Liver (tissue), 9 donors: ENCODE data around the gene PLCL1. TPM values are rescaled to one million over a fixed set of nuclear protein-coding genes. Genes with fewer than 3 reads are reported as not detected.

ENCODE experiments used
- DNase-seq: peaks from one replicate; pipeline ENCODE4 v3.0.0-alpha.2; 2017; ENCODE audit warnings: low spot score
- H3K27ac ChIP-seq, 2 donors: one replicate each; pipeline ENCODE4 v1.7.0; 2013; ENCODE audit warnings: inconsistent platforms in 2 of 2, low read length in 2 of 2, control low read depth in 1 of 2, low read depth in 1 of 2, mild to moderate bottlenecking in 1 of 2
- H3K27me3 ChIP-seq, 4 donors: one replicate each; pipeline versions ENCODE4 v1.6.1 to v1.7.0; 2013; ENCODE audit warnings: low read length in 3 of 4, inconsistent platforms in 1 of 4, mild to moderate bottlenecking in 1 of 4, moderate library complexity in 1 of 4; ENCODE audit not compliant: control insufficient read depth in 4 of 4, insufficient read depth in 4 of 4
- H3K36me3 ChIP-seq, 4 donors: one replicate each; pipeline versions ENCODE4 v1.6.1 to v1.7.0; 2013; ENCODE audit warnings: low read length in 3 of 4, mild to moderate bottlenecking in 3 of 4, low read depth in 1 of 4, moderate library complexity in 1 of 4; ENCODE audit not compliant: control insufficient read depth in 4 of 4, insufficient read depth in 3 of 4
- H3K4me1 ChIP-seq, 4 donors: one replicate each; pipeline versions ENCODE4 v1.6.1 to v1.7.0; 2013; ENCODE audit warnings: low read length in 3 of 4, mild to moderate bottlenecking in 3 of 4, moderate library complexity in 1 of 4; ENCODE audit not compliant: control insufficient read depth in 4 of 4, insufficient read depth in 4 of 4
- H3K4me3 ChIP-seq, 3 donors: one replicate each; pipeline versions ENCODE4 v1.6.1 to v1.7.0; 2013; ENCODE audit warnings: low read length in 3 of 3, control low read depth in 1 of 3, low read depth in 1 of 3, mild to moderate bottlenecking in 1 of 3
- H3K9ac ChIP-seq, 2 donors: one replicate each; pipeline ENCODE4 v1.7.0; 2013; ENCODE audit warnings: low read length in 2 of 2, mild to moderate bottlenecking in 2 of 2, moderate library complexity in 2 of 2, control low read depth in 1 of 2, low read depth in 1 of 2
- H3K9me3 ChIP-seq, 4 donors: one replicate each; pipeline versions ENCODE4 v1.6.1 to v1.7.0; 2013; ENCODE audit warnings: low read length in 3 of 4; ENCODE audit not compliant: control insufficient read depth in 4 of 4
- EGR1 ChIP-seq, 2 donors: IDR thresholded peaks; 2 replicates each; pipeline ENCODE4 v1.6.1; 2016 to 2018; ENCODE audit warnings: antibody characterized with exemption in 2 of 2, low read depth in 2 of 2
- GABPA ChIP-seq, 2 donors: IDR thresholded peaks in 1 of 2; conservative IDR thresholded peaks in 1 of 2; 2 replicates each; pipeline ENCODE4 v1.6.1; 2016; ENCODE audit warnings: antibody characterized with exemption in 2 of 2, mild to moderate bottlenecking in 1 of 2, moderate library complexity in 1 of 2
- HNF4A ChIP-seq, 2 donors: conservative IDR thresholded peaks; 2 replicates each; pipeline ENCODE4 v1.6.1; 2016; ENCODE audit warnings: antibody characterized with exemption in 2 of 2, mild to moderate bottlenecking in 2 of 2
- HNF4G ChIP-seq: IDR thresholded peaks from 2 replicates; pipeline ENCODE4 v1.6.1; 2016; ENCODE audit warnings: antibody characterized with exemption
- JUND ChIP-seq, 2 donors: IDR thresholded peaks; 2 replicates each; pipeline ENCODE4 v1.6.1; 2016; ENCODE audit warnings: antibody characterized with exemption in 2 of 2
- NR2F2 ChIP-seq: IDR thresholded peaks from 2 replicates; pipeline ENCODE4 v1.6.1; 2016; ENCODE audit warnings: antibody characterized with exemption
- RAD21 ChIP-seq, 2 donors: IDR thresholded peaks; 2 replicates each; pipeline ENCODE4 v1.6.1; 2016; ENCODE audit warnings: antibody characterized with exemption in 2 of 2, mild to moderate bottlenecking in 2 of 2
- RXRA ChIP-seq, 2 donors: IDR thresholded peaks; 2 replicates each; pipeline ENCODE4 v1.6.1; 2017 to 2018; ENCODE audit warnings: antibody characterized with exemption in 2 of 2, mild to moderate bottlenecking in 1 of 2
- TAF1 ChIP-seq: conservative IDR thresholded peaks from 2 replicates; pipeline ENCODE4 v1.6.1; 2016; ENCODE audit warnings: antibody characterized with exemption, mild to moderate bottlenecking
- YY1 ChIP-seq: IDR thresholded peaks from 2 replicates; pipeline ENCODE4 v1.6.1; 2016; ENCODE audit warnings: antibody characterized with exemption, mild to moderate bottlenecking
- WGBS: extraction: QIAGEN DNeasy Blood & Tissue Kit; methylation state at CpG from one replicate; pipeline ENCODE4 v1.1.7; 2013; 5-methylcytosine and 5-hydroxymethylcytosine counted together
- polyA plus RNA-seq, 2 donors: library from polyadenylated mRNA; stranded (reverse) in 1 of 2; unstranded in 1 of 2; fragments of 200-250 nt in 1 of 2; fragments of >200 nt in 1 of 2; fragmentation: Nextera tagmentation in 1 of 2; extraction: Ambion mirVana in 1 of 2; gene quantifications; one replicate each; pipeline versions ENCODE4 v1.2.1 to v1.2.3, GENCODE V29; 2013 to 2015
- total RNA-seq, 2 donors: library from RNA; depleted of rRNA; stranded (reverse); fragments of >200 nt; gene quantifications; one replicate each; pipeline ENCODE4 v1.2.3, GENCODE V29; 2014
- TF ChIP-seq, protein P1 (sequence below): fragments of 150-350 bp; IDR thresholded peaks from 2 replicates; pipeline ENCODE4 v1.5.1; 2017; ENCODE audit warnings: improper control_type of control experiment, low read depth, low read length; ENCODE audit not compliant: missing input control
- TF ChIP-seq, protein P2 (sequence below): IDR thresholded peaks from 2 replicates; pipeline ENCODE4 v1.6.1; 2016; ENCODE audit warnings: antibody characterized with exemption
- TF ChIP-seq, protein P3 (sequence below): IDR thresholded peaks from 2 replicates; pipeline ENCODE4 v1.6.1; 2016; ENCODE audit warnings: antibody characterized with exemption
- donor health status: healthy.
- donor health status: healthy.
- donor health status: healthy.
- donor health status: healthy.
- donor health status: healthy.

Gene PLCL1
- total and polyA plus RNA-seq, 4 donors = 0.08 to 0.59 (median 0.31) TPM

DNA sequence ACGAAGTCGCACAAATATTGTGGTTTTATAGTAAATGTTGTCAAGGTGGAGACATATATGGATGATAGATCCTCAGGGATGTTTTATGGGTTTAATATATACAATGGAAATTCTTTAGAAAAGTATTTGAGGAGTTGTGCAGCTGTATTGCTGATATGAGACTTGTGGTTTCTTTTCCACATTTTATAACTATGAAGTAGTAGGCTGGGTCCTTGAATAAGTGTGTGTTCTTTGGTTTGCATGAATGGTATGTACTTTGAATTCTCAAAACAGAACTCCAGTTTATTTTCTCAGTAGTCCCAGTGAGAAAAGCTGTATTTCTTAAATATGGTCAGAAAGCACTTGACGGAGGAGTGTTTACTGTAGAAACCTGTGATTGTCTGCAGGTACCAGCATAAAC, 42.4 kb downstream of the PLCL1 start (continued):
- TF ChIP-seq HNF4G = no peak
- TF ChIP-seq, protein P1, sequence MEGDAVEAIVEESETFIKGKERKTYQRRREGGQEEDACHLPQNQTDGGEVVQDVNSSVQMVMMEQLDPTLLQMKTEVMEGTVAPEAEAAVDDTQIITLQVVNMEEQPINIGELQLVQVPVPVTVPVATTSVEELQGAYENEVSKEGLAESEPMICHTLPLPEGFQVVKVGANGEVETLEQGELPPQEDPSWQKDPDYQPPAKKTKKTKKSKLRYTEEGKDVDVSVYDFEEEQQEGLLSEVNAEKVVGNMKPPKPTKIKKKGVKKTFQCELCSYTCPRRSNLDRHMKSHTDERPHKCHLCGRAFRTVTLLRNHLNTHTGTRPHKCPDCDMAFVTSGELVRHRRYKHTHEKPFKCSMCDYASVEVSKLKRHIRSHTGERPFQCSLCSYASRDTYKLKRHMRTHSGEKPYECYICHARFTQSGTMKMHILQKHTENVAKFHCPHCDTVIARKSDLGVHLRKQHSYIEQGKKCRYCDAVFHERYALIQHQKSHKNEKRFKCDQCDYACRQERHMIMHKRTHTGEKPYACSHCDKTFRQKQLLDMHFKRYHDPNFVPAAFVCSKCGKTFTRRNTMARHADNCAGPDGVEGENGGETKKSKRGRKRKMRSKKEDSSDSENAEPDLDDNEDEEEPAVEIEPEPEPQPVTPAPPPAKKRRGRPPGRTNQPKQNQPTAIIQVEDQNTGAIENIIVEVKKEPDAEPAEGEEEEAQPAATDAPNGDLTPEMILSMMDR = no peak

DNA sequence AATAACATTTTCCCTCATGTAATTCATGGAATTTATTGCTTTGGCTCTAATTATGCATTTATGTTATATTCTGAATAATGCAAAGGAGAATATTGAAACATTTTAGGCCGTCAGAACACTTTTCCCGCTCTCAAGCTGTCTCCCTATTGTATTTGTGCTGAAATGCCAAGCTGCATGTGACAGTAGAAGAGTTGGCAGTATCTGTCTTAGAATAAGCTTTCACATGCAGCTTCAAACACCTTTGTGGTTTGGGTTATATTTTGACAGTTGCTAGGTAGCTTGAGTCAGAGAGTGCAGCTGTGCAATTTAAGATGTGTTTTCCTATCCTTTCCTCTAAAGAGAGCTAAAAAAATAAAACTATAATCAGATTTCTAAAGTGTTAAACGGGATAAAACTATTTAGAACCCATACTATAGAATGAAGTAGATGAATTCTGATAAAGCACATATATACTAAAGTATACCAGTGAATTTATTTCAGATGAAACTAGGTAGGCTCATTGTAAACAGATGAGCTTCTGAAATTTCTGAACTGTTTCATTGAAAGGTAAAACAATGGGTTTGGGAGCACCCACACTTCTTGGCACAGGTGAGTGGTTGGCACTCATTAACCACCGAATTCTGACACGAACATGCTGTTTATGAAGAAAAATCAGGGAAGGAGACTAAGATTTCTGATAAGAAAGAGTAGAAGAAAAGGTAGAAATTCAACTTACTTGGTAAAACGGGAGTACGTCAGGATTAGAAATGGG, 43.4 kb downstream of the PLCL1 start:
- Histone ChIP-seq H3K36me3 (no peaks in the 10 kb centered on the region), H3K4me1 (peaks cover 0 to 2% (median 0%) of the 10 kb centered on the region in 4 donors), H3K27me3 (peaks cover 0 to 4% (median 0%) of the 10 kb centered on the region in 4 donors), H3K4me3 (no peak overlapping the region), H3K27ac (no peak overlapping the region), H3K9ac (no peak overlapping the region), H3K9me3 (no peaks in the 10 kb centered on the region)
- TF ChIP-seq GABPA (IDR thresholded peaks at IDR 0.05 in 1 of 2, conservative IDR thresholded peaks at IDR 0.05 in 1 of 2) (no peak), NR2F2 (no peak), RXRA (IDR thresholded peaks at IDR 0.05) (no peak), JUND (IDR thresholded peaks at IDR 0.05) (no peak), EGR1 (IDR thresholded peaks at IDR 0.05; ENCODE audit: low read depth in 2 of 2) (no peak), HNF4A (conservative IDR thresholded peaks at IDR 0.05) (no peak), YY1 (no peak), RAD21 (IDR thresholded peaks at IDR 0.05) (no peak), HNF4G (no peak), TAF1 (no peak)
- TF ChIP-seq, protein P2, sequence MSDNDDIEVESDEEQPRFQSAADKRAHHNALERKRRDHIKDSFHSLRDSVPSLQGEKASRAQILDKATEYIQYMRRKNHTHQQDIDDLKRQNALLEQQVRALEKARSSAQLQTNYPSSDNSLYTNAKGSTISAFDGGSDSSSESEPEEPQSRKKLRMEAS = no peak
- TF ChIP-seq, protein P3, sequence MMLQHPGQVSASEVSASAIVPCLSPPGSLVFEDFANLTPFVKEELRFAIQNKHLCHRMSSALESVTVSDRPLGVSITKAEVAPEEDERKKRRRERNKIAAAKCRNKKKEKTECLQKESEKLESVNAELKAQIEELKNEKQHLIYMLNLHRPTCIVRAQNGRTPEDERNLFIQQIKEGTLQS = no peak
- WGBS = 63% methylated on average over 7 of the region's 7 CpGs
- no peak for DNase-seq

DNA sequence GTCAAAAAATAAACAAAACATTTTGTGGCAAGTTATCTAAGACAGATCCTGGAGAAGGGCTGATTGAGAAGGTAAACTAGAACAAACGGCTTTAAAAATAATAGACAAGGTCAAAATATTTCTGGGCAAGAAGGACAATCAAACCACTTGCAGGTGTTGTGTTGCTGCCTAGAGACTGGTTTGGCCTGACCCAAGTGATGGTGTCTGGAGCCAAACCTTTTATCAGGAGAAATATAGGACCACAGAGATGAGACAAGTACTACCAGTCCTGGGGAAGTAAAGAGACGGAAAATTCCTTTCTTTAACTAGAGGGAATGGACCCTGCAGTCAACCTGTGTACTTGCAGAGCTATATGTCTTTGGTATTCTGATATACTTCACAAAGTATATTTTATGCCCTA, 44.2 kb downstream of the PLCL1 start:
- H3K4me1 ChIP-seq = peaks cover 0 to 2% (median 0%) of the 10 kb centered on the region in 4 donors
- TF ChIP-seq HNF4A (conservative IDR thresholded peaks at IDR 0.05) = no peak
- TF ChIP-seq, protein P2 = no peak
- no peak for TF ChIP-seq HNF4G
- TF ChIP-seq TAF1 = no peak
- peaks cover 0 to 4% (median 0%) of the 10 kb centered on the region in 4 donors for H3K27me3 ChIP-seq
- H3K9ac ChIP-seq = no peak overlapping the region
- H3K9me3 ChIP-seq = no peaks in the 10 kb centered on the region
- WGBS = 66% methylated on average over 2 of the region's 2 CpGs
- no peak overlapping the region for H3K4me3 ChIP-seq
- no peak overlapping the region for H3K27ac ChIP-seq
- no peak for DNase-seq
- no peaks in the 10 kb centered on the region for H3K36me3 ChIP-seq
